Measurements from ENCODE around the gene SH2D1B. TPM values are rescaled to one million over a fixed set of nuclear protein-coding genes. Genes with fewer than 3 reads are reported as not detected.
A peak's percentile ranks its signal among the peaks of the same experiment; 100 is the strongest.
"Not testable (repeated sequence)": the region's sequence is repeated elsewhere in the genome, so short reads cannot be mapped to it uniquely, and the experiment has no call there.

Gene SH2D1B
- not detected for polyA plus RNA-seq (2013, experiment 1 of 2)
- polyA plus RNA-seq (2013, experiment 2 of 2): not detected

- Histone ChIP-seq H3K27me3 (ENCODE audit: control insufficient read depth in 1 of 2, insufficient read depth in 1 of 2, low read length in 2 of 2) (no peaks in the 10 kb centered on the region), H3K79me1 (replicated peaks; ENCODE audit: low read length, poor library complexity, severe bottlenecking) (no peaks in the 10 kb centered on the region), H4K91ac (ENCODE audit: low read length) (no peak within 1 kb of the TSS), H2BK120ac (ENCODE audit: low read depth, low read length) (no peak within 1 kb of the TSS), H3K27ac (ENCODE audit: low read length, poor library complexity, severe bottlenecking) (no peak within 1 kb of the TSS), H2AFZ (ENCODE audit: low read depth, low read length) (peak within 1 kb of the TSS; percentile 29), H4K8ac (ENCODE audit: low read length) (no peak within 1 kb of the TSS), H2BK12ac (ENCODE audit: low read length in 2 of 2) (no peak within 1 kb of the TSS), H3K4me2 (ENCODE audit: low read length, poor library complexity, severe bottlenecking) (no peak within 1 kb of the TSS), H2BK15ac (ENCODE audit: low read depth, poor library complexity, severe bottlenecking) (no peak within 1 kb of the TSS), H3K14ac (ENCODE audit: low read length in 2 of 2) (no peak within 1 kb of the TSS), H3K23ac (ENCODE audit: low read length in 2 of 2) (no peak within 1 kb of the TSS), H3K4me1 (ENCODE audit: control insufficient read depth, insufficient read depth, low read depth, low read length) (no peaks in the 10 kb centered on the region), H3K36me3 (ENCODE audit: control insufficient read depth in 1 of 2, insufficient read depth in 2 of 2, low read depth in 1 of 2, low read length in 2 of 2) (no peaks in the 10 kb centered on the region), H3K4me3 (ENCODE audit: insufficient read depth in 1 of 2, low read depth in 1 of 2, low read length in 2 of 2) (no peak within 1 kb of the TSS), H3K9me3 (ENCODE audit: control insufficient read depth, low read length) (peaks cover 7% of the 10 kb centered on the region), H3K18ac (ENCODE audit: low read depth in 1 of 2, low read length in 2 of 2) (no peak within 1 kb of the TSS), H2BK5ac (ENCODE audit: low read depth, low read length, poor library complexity, severe bottlenecking) (no peak within 1 kb of the TSS), H3K9ac (ENCODE audit: low read length) (no peak within 1 kb of the TSS), H2AK5ac (ENCODE audit: low read length, severe bottlenecking) (no peak within 1 kb of the TSS), H3K4ac (ENCODE audit: low read depth in 1 of 2, low read length in 2 of 2) (no peak within 1 kb of the TSS)
- DNase-seq: no peak
- 70% methylated on average over 3 of the region's 3 CpGs for WGBS
Measured at GRCh38 chr1:162412002-162412401, at the start of gene SH2D1B. Gene SH2D1B, minus strand, starts transcription at chr1:162412136. Its CDS starts 120 bp downstream, at chr1:162412016.

GRCh38 chr1:162458236-162458635 lies 46.3 kb upstream of the SH2D1B start:
- Histone ChIP-seq H3K23ac (ENCODE audit: low read length in 2 of 2) (no peak overlapping the region), H3K9ac (ENCODE audit: low read length) (no peak overlapping the region), H3K18ac (ENCODE audit: low read depth in 1 of 2, low read length in 2 of 2) (no peak overlapping the region), H3K14ac (ENCODE audit: low read length in 2 of 2) (no peak overlapping the region), H2BK12ac (ENCODE audit: low read length in 2 of 2) (no peak overlapping the region), H3K4ac (ENCODE audit: low read depth in 1 of 2, low read length in 2 of 2) (no peak overlapping the region), H3K36me3 (ENCODE audit: control insufficient read depth in 1 of 2, insufficient read depth in 2 of 2, low read depth in 1 of 2, low read length in 2 of 2) (no peaks in the 10 kb centered on the region), H3K4me3 (ENCODE audit: insufficient read depth in 1 of 2, low read depth in 1 of 2, low read length in 2 of 2) (no peak overlapping the region), H3K27me3 (ENCODE audit: control insufficient read depth in 1 of 2, insufficient read depth in 1 of 2, low read length in 2 of 2) (peaks cover under 1 to 3% of the 10 kb centered on the region in 2 experiments), H2AFZ (ENCODE audit: low read depth, low read length) (no peak overlapping the region), H4K8ac (ENCODE audit: low read length) (no peak overlapping the region), H3K4me1 (ENCODE audit: control insufficient read depth, insufficient read depth, low read depth, low read length) (no peaks in the 10 kb centered on the region), H4K91ac (ENCODE audit: low read length) (no peak overlapping the region), H2BK15ac (ENCODE audit: low read depth, poor library complexity, severe bottlenecking) (no peak overlapping the region), H3K27ac (ENCODE audit: low read length, poor library complexity, severe bottlenecking) (no peak overlapping the region), H2BK5ac (ENCODE audit: low read depth, low read length, poor library complexity, severe bottlenecking) (no peak overlapping the region), H2AK5ac (ENCODE audit: low read length, severe bottlenecking) (no peak overlapping the region), H3K9me3 (ENCODE audit: control insufficient read depth, low read length) (no peaks in the 10 kb centered on the region), H3K4me2 (ENCODE audit: low read length, poor library complexity, severe bottlenecking) (no peak overlapping the region), H3K79me1 (replicated peaks; ENCODE audit: low read length, poor library complexity, severe bottlenecking) (no peaks in the 10 kb centered on the region), H2BK120ac (ENCODE audit: low read depth, low read length) (no peak overlapping the region)
- no CpG with 5 or more reads among the region's 5 CpGs for WGBS
- no peak for DNase-seq

GRCh38 chr1:162456323-162456722 lies 44.4 kb upstream of the SH2D1B start:
- Histone ChIP-seq H2AK5ac (ENCODE audit: low read length, severe bottlenecking) (no peak overlapping the region), H2AFZ (ENCODE audit: low read depth, low read length) (no peak overlapping the region), H3K27ac (ENCODE audit: low read length, poor library complexity, severe bottlenecking) (no peak overlapping the region), H3K9ac (ENCODE audit: low read length) (no peak overlapping the region), H3K79me1 (replicated peaks; ENCODE audit: low read length, poor library complexity, severe bottlenecking) (no peaks in the 10 kb centered on the region), H3K9me3 (ENCODE audit: control insufficient read depth, low read length) (no peaks in the 10 kb centered on the region), H2BK120ac (ENCODE audit: low read depth, low read length) (no peak overlapping the region), H2BK12ac (ENCODE audit: low read length in 2 of 2) (no peak overlapping the region), H3K27me3 (ENCODE audit: control insufficient read depth in 1 of 2, insufficient read depth in 1 of 2, low read length in 2 of 2) (no peaks in the 10 kb centered on the region), H3K4me3 (ENCODE audit: insufficient read depth in 1 of 2, low read depth in 1 of 2, low read length in 2 of 2) (no peak overlapping the region), H3K23ac (ENCODE audit: low read length in 2 of 2) (no peak overlapping the region), H3K4me2 (ENCODE audit: low read length, poor library complexity, severe bottlenecking) (no peak overlapping the region), H3K36me3 (ENCODE audit: control insufficient read depth in 1 of 2, insufficient read depth in 2 of 2, low read depth in 1 of 2, low read length in 2 of 2) (no peaks in the 10 kb centered on the region), H2BK15ac (ENCODE audit: low read depth, poor library complexity, severe bottlenecking) (no peak overlapping the region), H3K4ac (ENCODE audit: low read depth in 1 of 2, low read length in 2 of 2) (no peak overlapping the region), H3K14ac (ENCODE audit: low read length in 2 of 2) (no peak overlapping the region), H3K18ac (ENCODE audit: low read depth in 1 of 2, low read length in 2 of 2) (no peak overlapping the region), H4K91ac (ENCODE audit: low read length) (no peak overlapping the region), H2BK5ac (ENCODE audit: low read depth, low read length, poor library complexity, severe bottlenecking) (no peak overlapping the region), H3K4me1 (ENCODE audit: control insufficient read depth, insufficient read depth, low read depth, low read length) (no peaks in the 10 kb centered on the region), H4K8ac (ENCODE audit: low read length) (no peak overlapping the region)
- 100% methylated on average over 1 of the region's 4 CpGs for WGBS
- DNase-seq: no peak

GRCh38 chr1:162454361-162454760 lies 42.4 kb upstream of the SH2D1B start:
- H2AK5ac ChIP-seq (ENCODE audit: low read length, severe bottlenecking); H2BK12ac ChIP-seq (ENCODE audit: low read length in 2 of 2); H3K14ac ChIP-seq (ENCODE audit: low read length in 2 of 2); DNase-seq; H2BK120ac ChIP-seq (ENCODE audit: low read depth, low read length); H3K4me3 ChIP-seq (ENCODE audit: insufficient read depth in 1 of 2, low read depth in 1 of 2, low read length in 2 of 2); H3K36me3 ChIP-seq (ENCODE audit: control insufficient read depth in 1 of 2, insufficient read depth in 2 of 2, low read depth in 1 of 2, low read length in 2 of 2); H3K4ac ChIP-seq (ENCODE audit: low read depth in 1 of 2, low read length in 2 of 2); H3K18ac ChIP-seq (ENCODE audit: low read depth in 1 of 2, low read length in 2 of 2); H3K27me3 ChIP-seq (ENCODE audit: control insufficient read depth in 1 of 2, insufficient read depth in 1 of 2, low read length in 2 of 2); H3K4me1 ChIP-seq (ENCODE audit: control insufficient read depth, insufficient read depth, low read depth, low read length); H2AFZ ChIP-seq (ENCODE audit: low read depth, low read length); H3K9me3 ChIP-seq (ENCODE audit: control insufficient read depth, low read length); H2BK5ac ChIP-seq (ENCODE audit: low read depth, low read length, poor library complexity, severe bottlenecking); H4K91ac ChIP-seq (ENCODE audit: low read length); H3K9ac ChIP-seq (ENCODE audit: low read length); H2BK15ac ChIP-seq (ENCODE audit: low read depth, poor library complexity, severe bottlenecking); H3K23ac ChIP-seq (ENCODE audit: low read length in 2 of 2); H3K27ac ChIP-seq (ENCODE audit: low read length, poor library complexity, severe bottlenecking); H4K8ac ChIP-seq (ENCODE audit: low read length); H3K4me2 ChIP-seq (ENCODE audit: low read length, poor library complexity, severe bottlenecking); H3K79me1 ChIP-seq (replicated peaks; ENCODE audit: low read length, poor library complexity, severe bottlenecking): not testable (repeated sequence)
- no CpG with 5 or more reads among the region's 3 CpGs for WGBS
